ENCODE data around the gene ARFIP1. TPM values are rescaled to one million over a fixed set of nuclear protein-coding genes. Genes with fewer than 3 reads are reported as not detected.

The ARFIP1 gene
- total RNA-seq (2022) (26.7 and 35.5 TPM in 2 replicates), Bru-seq, nascent RNA (percentile 76 among the genes with signal in this experiment), BruChase-seq, experiment 1, labeled RNA remaining after a 6-hour chase (percentile 75 among the genes with signal in this experiment), BruChase-seq, experiment 2, labeled RNA remaining after a 2-hour chase (percentile 72 among the genes with signal in this experiment)
- long read RNA-seq, transcript ARFIP1-205 (9 exons, 3,424 nt) = minor isoform, 10 of 75 reads
- long read RNA-seq, transcript ARFIP1-203 (8 exons, 1,601 nt) = minor isoform, 7 of 75 reads
- long read RNA-seq, transcript ARFIP1-201 (9 exons, 3,111 nt) = minor isoform, 19 of 75 reads
- long read RNA-seq, transcript ARFIP1-202 (8 exons, 1,302 nt) = major isoform, 23 of 75 reads
- long read RNA-seq, partial matches to known transcripts = 2 of 75 reads
- long read RNA-seq, other reads (novel, unspliced or antisense) = 14 of 75 reads

DNA sequence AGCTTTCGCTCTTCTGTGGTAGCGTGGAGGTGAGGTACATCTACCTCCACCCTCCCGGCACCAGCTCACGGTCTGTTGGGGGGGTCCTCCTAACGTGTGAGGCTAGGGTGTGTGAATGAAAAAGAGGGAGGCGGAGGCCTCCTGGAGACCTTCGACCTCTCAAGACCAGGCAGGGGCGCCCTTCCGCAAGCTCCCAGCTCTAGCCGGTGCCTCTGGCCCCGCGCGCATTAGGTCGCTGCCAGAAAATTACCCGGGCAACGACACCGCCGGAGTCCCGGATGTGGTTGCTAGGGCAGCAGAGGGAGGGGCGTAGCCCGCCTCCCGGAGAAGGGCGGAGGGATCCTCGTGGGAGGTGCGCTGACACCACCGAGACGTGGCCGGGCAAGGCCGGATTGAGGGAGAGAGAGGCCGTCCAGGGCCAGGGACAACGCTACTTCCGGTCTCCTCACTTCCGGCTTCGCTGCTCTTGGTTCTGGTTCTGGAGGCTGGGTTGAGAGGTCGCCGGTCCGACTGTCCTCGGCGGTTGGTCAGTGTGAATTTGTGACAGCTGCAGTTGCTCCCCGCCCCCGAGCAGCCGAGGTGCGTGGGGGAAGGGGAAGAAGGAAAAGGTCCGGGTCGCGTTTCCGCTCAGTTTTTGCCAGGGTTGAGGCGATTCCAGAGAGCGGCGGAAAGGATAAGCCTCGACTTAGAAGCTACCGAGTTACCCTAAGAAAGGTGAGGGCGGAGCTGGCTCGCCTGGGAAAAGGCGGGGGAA, at the start of gene ARFIP1, which contains the start of gene TIGD4:
TSS of gene ARFIP1 (plus strand) at position 442 of the 754 bp plus-strand sequence. CDS start 49,680 bp downstream, outside the sequence.
TSS of gene TIGD4 (minus strand) at position 218 of the 754 bp plus-strand sequence. CDS start 8,726 bp downstream, outside the sequence.
- ChIA-PET CTCF (interaction anchor here (0.5 to 2.7 kb wide), 14 partner anchors 8 to 1704 kb away, joined by 3 to 11 read pairs (median 4); no protein-coding TSS in a partner anchor), POLR2A (interaction anchor here (0.5 to 3.3 kb wide), 30 partner anchors 9 to 1679 kb away, joined by 3 to 20 read pairs (median 4); partner anchors contain the start of genes FBXW7, FHDC1 and TMEM154)
- no peak for TF ChIP-seq CTCF (IDR thresholded peaks at IDR 0.05; ENCODE audit: unreplicated experiment)
- no peaks in the 10 kb centered on the region for H3K9me3 Mint-ChIP-seq (ENCODE audit: unreplicated experiment)
- peak within 1 kb of the TSS; percentile 91 for H3K27ac Mint-ChIP-seq (ENCODE audit: low read depth, unreplicated experiment)
- peaks cover 24% of the 10 kb centered on the region for H3K4me1 Mint-ChIP-seq (ENCODE audit: insufficient read depth, unreplicated experiment)
- H3K4me3 Mint-ChIP-seq (ENCODE audit: unreplicated experiment) = peak within 1 kb of the TSS; percentile 87
- no peaks in the 10 kb centered on the region for H3K36me3 Mint-ChIP-seq (ENCODE audit: insufficient read depth, unreplicated experiment)
- DNase-seq (ENCODE audit: unreplicated experiment) = peak; percentile 97
- no TSS peak for BruUV-seq (replicated peaks)
- peaks cover 13% of the 10 kb centered on the region for H3K27me3 Mint-ChIP-seq (ENCODE audit: insufficient read depth, unreplicated experiment)
- intact Hi-C loops (cut with micrococcal nuclease) = no loop called here

DNA sequence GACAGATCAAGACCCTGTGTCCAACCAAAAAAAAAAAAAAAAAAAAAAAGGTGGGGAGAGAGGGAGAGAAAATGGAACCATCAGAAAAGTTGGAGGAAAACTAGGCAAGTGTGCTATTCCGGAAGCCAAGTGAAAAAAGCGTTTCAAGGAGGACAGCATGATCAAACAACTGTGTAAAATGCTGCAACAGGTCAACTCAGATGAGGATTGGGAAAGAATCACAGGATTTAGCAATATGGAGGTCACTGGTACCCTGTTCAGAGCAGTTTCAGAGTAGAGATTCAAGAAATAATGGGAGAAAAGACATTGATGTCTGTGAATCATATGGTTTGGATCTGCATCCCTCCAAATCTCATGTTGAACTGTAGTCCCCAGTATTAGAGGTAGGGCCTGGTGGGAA, 47.8 kb upstream of the ARFIP1 start:
- TF ChIP-seq CTCF (IDR thresholded peaks at IDR 0.05; ENCODE audit: unreplicated experiment) = no peak
- Mint-ChIP-seq H3K4me1 (ENCODE audit: insufficient read depth, unreplicated experiment) (peaks cover 5% of the 10 kb centered on the region), H3K36me3 (ENCODE audit: insufficient read depth, unreplicated experiment) (no peaks in the 10 kb centered on the region), H3K4me3 (ENCODE audit: unreplicated experiment) (no peak overlapping the region), H3K9me3 (ENCODE audit: unreplicated experiment) (no peaks in the 10 kb centered on the region), H3K27me3 (ENCODE audit: insufficient read depth, unreplicated experiment) (peaks cover 11% of the 10 kb centered on the region), H3K27ac (ENCODE audit: low read depth, unreplicated experiment) (no peak overlapping the region)
- POLR2A ChIA-PET = no interaction called here
- DNase-seq (ENCODE audit: unreplicated experiment) = no peak
- BruUV-seq (replicated peaks) = no TSS peak
- CTCF ChIA-PET = interaction anchor here (1.2 to 4.9 kb wide), 3 partner anchors 92 to 230 kb away, joined by 3 to 67 read pairs (median 3); no protein-coding TSS in a partner anchor
- intact Hi-C loops (cut with micrococcal nuclease) = no loop called here

GRCh38 chr4:152734015-152734698, 45.6 kb upstream of the ARFIP1 start:
- CTCF ChIA-PET = interaction anchor here (0.8 to 4.9 kb wide), 16 partner anchors 14 to 328 kb away, joined by 3 to 67 read pairs (median 6); partner anchors contain the start of gene TIGD4
- intact Hi-C loops (cut with micrococcal nuclease) = no loop called here
- BruUV-seq (replicated peaks) = no TSS peak
- Mint-ChIP-seq H3K36me3 (ENCODE audit: insufficient read depth, unreplicated experiment) (no peaks in the 10 kb centered on the region), H3K27me3 (ENCODE audit: insufficient read depth, unreplicated experiment) (peaks cover 11% of the 10 kb centered on the region), H3K4me3 (ENCODE audit: unreplicated experiment) (no peak overlapping the region), H3K27ac (ENCODE audit: low read depth, unreplicated experiment) (no peak overlapping the region), H3K4me1 (ENCODE audit: insufficient read depth, unreplicated experiment) (peaks cover 10% of the 10 kb centered on the region), H3K9me3 (ENCODE audit: unreplicated experiment) (no peaks in the 10 kb centered on the region)
- POLR2A ChIA-PET = interaction anchor here (0.6 kb wide), 1 partner anchor 198 kb away, joined by 3 read pairs; no protein-coding TSS in a partner anchor
- DNase-seq (ENCODE audit: unreplicated experiment) = no peak
- no peak for TF ChIP-seq CTCF (IDR thresholded peaks at IDR 0.05; ENCODE audit: unreplicated experiment)
